BLaER1 treated with 17β-estradiol and CSF1 and Interleukin-3, amounts not matched to agents 10 nM and 100 nM (cell line): ENCODE data around the gene TNFRSF11A.

ENCODE experiments used
- H3K27ac ChIP-seq, 11 experiments: shearing (Covaris generic); formaldehyde crosslinking; 2 replicates each; pipeline ENCODE4 v1.8.1; 2022
- H3K27me3 ChIP-seq, 11 experiments: shearing (Covaris generic); formaldehyde crosslinking; 2 replicates each; pipeline ENCODE4 v1.8.1; 2022
- H3K36me3 ChIP-seq, 11 experiments: shearing (Covaris generic); formaldehyde crosslinking; 2 replicates each; pipeline ENCODE4 v1.8.1; 2022
- H3K4me1 ChIP-seq, 10 experiments: shearing (Covaris generic); formaldehyde crosslinking; 2 replicates each; pipeline ENCODE4 v1.8.1; 2022
- H3K4me2 ChIP-seq, 11 experiments: shearing (Covaris generic); formaldehyde crosslinking; 2 replicates each; pipeline ENCODE4 v1.8.1; 2022
- H3K4me3 ChIP-seq, 10 experiments: shearing (Covaris generic); formaldehyde crosslinking; 2 replicates each; pipeline ENCODE4 v1.8.1; 2022
- H3K9ac ChIP-seq, 11 experiments: shearing (Covaris generic); formaldehyde crosslinking; 2 replicates each; pipeline ENCODE4 v1.8.1; 2022
- H3K9me3 ChIP-seq, 11 experiments: shearing (Covaris generic); formaldehyde crosslinking; replicated peaks in 1 of 11; 2 replicates each; pipeline ENCODE4 v1.8.1; 2022
- H4K20me1 ChIP-seq, 11 experiments: shearing (Covaris generic); formaldehyde crosslinking; 2 replicates each; pipeline ENCODE4 v1.8.1; 2022
- Cebpa-rat ChIP-seq, 11 experiments: shearing (Covaris generic); IDR thresholded peaks; 2 replicates each; pipeline ENCODE4 v1.8.1; 2022

Gene TNFRSF11A

DNA sequence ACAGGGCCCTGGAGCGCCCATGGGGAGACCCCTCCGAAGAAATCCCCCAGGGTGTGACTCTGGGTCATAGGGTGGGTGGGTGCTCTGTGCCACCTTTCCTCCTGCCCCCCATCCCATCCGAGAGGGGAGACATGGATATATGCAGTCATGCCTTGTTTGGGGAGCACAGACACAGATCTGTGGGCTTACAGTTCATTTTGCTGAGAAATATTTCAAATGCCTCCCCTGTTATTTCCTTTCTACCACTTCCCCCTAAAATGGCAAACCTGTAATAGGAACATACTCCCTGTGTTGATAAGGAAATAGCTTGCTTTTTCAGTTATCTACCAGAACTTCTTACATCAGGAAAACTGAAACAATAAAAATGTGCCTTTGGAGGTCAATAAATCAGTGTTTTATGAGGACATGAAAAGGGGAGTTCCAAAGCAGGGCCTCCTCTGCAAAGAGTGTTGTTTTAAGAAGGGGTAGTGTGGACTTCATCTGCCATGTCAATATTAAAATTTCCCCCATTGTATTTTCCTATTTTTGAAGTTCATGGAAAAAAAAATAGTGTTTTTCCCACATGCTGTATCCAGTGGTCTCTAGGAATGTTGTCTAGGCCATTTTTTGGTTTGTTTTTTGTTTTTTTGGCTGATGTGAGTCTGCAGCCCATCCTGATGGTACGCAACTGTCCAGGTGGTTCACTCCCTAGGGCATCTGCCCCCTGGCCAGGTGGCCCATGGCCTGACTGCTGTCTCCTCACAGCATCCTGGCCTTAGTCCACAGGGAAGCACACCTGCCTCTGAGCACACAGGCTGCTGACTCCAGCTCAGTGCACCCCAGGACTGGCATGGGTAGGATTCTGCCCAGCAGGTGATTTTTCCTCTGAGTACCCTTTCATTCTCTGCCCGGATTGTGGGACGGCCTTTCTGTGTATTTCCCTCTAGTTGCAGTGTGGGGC is 3.7 kb downstream of the TNFRSF11A start:
- H3K4me1 ChIP-seq: peaks cover 31 to 96% (median 47%) of the 10 kb centered on the region in 10 experiments
- peak overlapping the region in 4 of 11 experiments; percentile 89 to 93 (median 90); a peak in 8 of 22 replicates for H3K4me2 ChIP-seq
- no peak overlapping the region for H3K27ac ChIP-seq
- TF ChIP-seq Cebpa-rat (IDR thresholded peaks at IDR 0.05): no peak
- peaks cover 41 to 61% (median 49%) of the 10 kb centered on the region in 11 experiments for H3K27me3 ChIP-seq
- H3K9ac ChIP-seq: no peak overlapping the region
- H3K4me3 ChIP-seq: no peak overlapping the region
- H3K36me3 ChIP-seq: no peaks in the 10 kb centered on the region
- H4K20me1 ChIP-seq: peaks cover 0 to 12% (median 0%) of the 10 kb centered on the region in 11 experiments; a peak in 5 of 22 replicates
- H3K9me3 ChIP-seq: peaks cover 0 to 14% (median 0%) of the 10 kb centered on the region in 11 experiments; a peak in 8 of 22 replicates

- Histone ChIP-seq H3K36me3 (no peaks in the 10 kb centered on the region), H4K20me1 (peaks cover 0 to 12% (median 0%) of the 10 kb centered on the region in 11 experiments; a peak in 3 of 22 replicates), H3K9me3 (peaks cover 0 to 11% (median 0%) of the 10 kb centered on the region in 11 experiments; a peak in 8 of 22 replicates), H3K27ac (no peak overlapping the region), H3K9ac (no peak overlapping the region), H3K4me2 (peak overlapping the region in 5 of 11 experiments; percentile 83 to 93 (median 89); a peak in 10 of 22 replicates), H3K4me3 (no peak overlapping the region), H3K27me3 (peaks cover 31 to 69% (median 38%) of the 10 kb centered on the region in 11 experiments), H3K4me1 (peaks cover 31 to 96% (median 42%) of the 10 kb centered on the region in 10 experiments)
- TF ChIP-seq Cebpa-rat (IDR thresholded peaks at IDR 0.05): no peak
Measured at GRCh38 chr18:62329691-62330454, 4.8 kb downstream of the TNFRSF11A start.

DNA sequence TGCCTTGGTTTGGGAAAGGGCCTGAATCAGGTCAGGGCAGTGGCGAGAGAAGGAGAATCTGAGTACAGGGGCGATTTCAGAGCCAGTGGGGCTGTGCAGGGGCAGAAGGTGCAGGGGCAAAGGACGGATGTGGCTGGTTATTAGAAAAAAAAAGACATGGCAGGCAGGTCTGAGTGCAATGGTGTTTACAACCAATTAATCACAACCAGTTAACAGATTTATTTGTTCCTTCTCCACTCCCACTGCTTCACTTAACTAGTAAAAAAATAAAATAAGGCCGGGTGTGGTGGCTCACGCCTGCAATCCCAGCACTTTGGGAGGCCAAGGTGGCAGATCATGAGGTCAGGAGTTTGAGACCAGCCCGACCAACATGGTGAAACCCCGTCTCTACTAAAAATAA is 5.5 kb downstream of the TNFRSF11A start:
- Histone ChIP-seq H3K4me3 (no peak overlapping the region), H3K27me3 (peaks cover 23 to 71% (median 31%) of the 10 kb centered on the region in 11 experiments), H3K4me2 (peak overlapping the region in 7 of 11 experiments; percentile 76 to 93 (median 89); a peak in 14 of 22 replicates), H3K9me3 (peaks cover 0 to 3% (median 0%) of the 10 kb centered on the region in 11 experiments; a peak in 3 of 22 replicates), H3K9ac (no peak overlapping the region), H4K20me1 (peaks cover 0 to 12% (median 0%) of the 10 kb centered on the region in 11 experiments; a peak in 3 of 22 replicates), H3K4me1 (peaks cover 33 to 97% (median 42%) of the 10 kb centered on the region in 10 experiments), H3K27ac (peak overlapping the region in 1 of 11 experiments; percentile 68; a peak in 1 of 22 replicates), H3K36me3 (no peaks in the 10 kb centered on the region)
- no peak for TF ChIP-seq Cebpa-rat (IDR thresholded peaks at IDR 0.05)

GRCh38 chr18:62331581-62332356 is 6.7 kb downstream of the TNFRSF11A start:
- H3K27ac ChIP-seq: peak overlapping the region in 5 of 11 experiments; percentile 22 to 68 (median 48); a peak in 9 of 22 replicates

DNA sequence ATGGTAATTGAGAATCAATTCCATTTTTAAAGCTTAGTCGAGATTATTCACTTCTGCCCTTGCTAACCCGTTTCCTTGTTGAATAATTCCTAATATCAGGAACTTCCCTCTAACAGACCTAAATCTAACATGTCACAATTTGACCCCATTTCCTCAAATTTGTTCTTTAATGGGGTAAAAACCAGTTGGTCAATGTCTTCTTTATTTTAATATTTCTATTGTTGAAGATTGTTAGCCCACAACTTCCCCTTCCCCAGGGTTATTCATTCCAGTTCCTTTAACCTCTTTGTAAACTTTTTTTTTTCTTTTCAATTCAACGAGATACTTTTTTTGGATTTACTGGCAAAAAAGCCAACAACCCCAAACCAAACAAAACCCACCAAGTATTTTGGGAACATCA is 7.3 kb downstream of the TNFRSF11A start:
- peaks cover 30 to 86% (median 39%) of the 10 kb centered on the region in 10 experiments for H3K4me1 ChIP-seq
- H3K36me3 ChIP-seq: no peaks in the 10 kb centered on the region
- peak overlapping the region; percentile 38 to 93 (median 82); a peak in 20 of 22 replicates for H3K4me2 ChIP-seq
- H4K20me1 ChIP-seq: peaks cover 0 to 12% (median 0%) of the 10 kb centered on the region in 11 experiments; a peak in 3 of 22 replicates
- TF ChIP-seq Cebpa-rat (IDR thresholded peaks at IDR 0.05): no peak
- H3K4me3 ChIP-seq: 0 out of 20 replicates have a peak overlapping the region, but pooled peaks of 1 of the 10 experiments have one; percentile 6
- peak overlapping the region in 5 of 11 experiments; percentile 18 to 68 (median 48); a peak in 8 of 22 replicates for H3K27ac ChIP-seq
- H3K9me3 ChIP-seq: no peaks in the 10 kb centered on the region
- H3K27me3 ChIP-seq: peaks cover 5 to 62% (median 13%) of the 10 kb centered on the region in 11 experiments
- peak overlapping the region in 1 of 11 experiments; percentile 59; a peak in 2 of 22 replicates for H3K9ac ChIP-seq

More at GRCh38 chr18:62331581-62332356, 6.7 kb downstream of the TNFRSF11A start:
- Histone ChIP-seq H4K20me1 (peaks cover 0 to 12% (median 0%) of the 10 kb centered on the region in 11 experiments; a peak in 3 of 22 replicates), H3K9ac (peak overlapping the region in 3 of 11 experiments; percentile 6 to 59 (median 47); a peak in 5 of 22 replicates), H3K4me2 (peak overlapping the region; percentile 38 to 93 (median 82)), H3K4me3 (peak overlapping the region in 2 of 10 experiments; percentile 21 to 25; a peak in 3 of 20 replicates), H3K36me3 (no peaks in the 10 kb centered on the region), H3K4me1 (peaks cover 30 to 88% (median 39%) of the 10 kb centered on the region in 10 experiments), H3K9me3 (no peaks in the 10 kb centered on the region), H3K27me3 (peaks cover 12 to 69% (median 19%) of the 10 kb centered on the region in 11 experiments)
- no peak for TF ChIP-seq Cebpa-rat (IDR thresholded peaks at IDR 0.05)

DNA sequence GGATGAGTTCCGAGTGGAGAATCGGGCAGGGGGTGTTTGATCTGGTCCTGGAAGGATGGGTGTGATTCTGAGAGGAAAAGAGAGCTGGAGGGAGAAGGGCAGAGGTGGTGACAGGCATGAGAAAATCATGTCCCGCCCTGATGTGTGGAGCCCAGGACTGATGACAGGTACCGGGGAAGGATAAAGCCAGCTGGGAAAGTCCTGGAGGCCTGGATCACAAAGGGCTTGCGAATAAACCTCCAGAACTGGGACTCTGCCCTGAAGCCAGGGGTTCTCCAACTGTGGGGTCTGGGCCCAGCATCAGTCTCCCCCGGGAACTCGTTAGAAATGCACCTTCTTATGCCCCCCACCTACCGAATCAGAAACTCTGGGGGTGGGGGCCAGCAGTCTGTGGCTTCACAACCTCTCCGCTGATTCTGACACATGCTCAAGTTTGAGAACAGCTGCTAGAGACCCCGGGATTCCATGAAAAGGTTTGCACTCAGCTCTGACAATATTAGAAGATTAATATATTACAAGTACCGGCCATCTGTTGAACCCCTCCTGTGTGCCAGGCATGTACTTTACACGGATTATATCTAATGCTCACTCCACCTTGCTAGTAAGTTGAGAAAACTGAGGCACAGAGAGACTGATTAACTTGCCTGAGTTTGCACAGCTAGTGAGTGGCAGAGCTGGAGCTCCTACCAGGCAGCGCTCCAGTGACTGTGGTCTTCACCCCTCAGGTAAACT is 8.0 kb downstream of the TNFRSF11A start:
- Histone ChIP-seq H3K27ac (peak overlapping the region in 4 of 11 experiments; percentile 18 to 68 (median 54); a peak in 6 of 22 replicates), H3K4me1 (peaks cover 30 to 82% (median 39%) of the 10 kb centered on the region in 10 experiments), H3K36me3 (no peaks in the 10 kb centered on the region), H3K27me3 (peaks cover 0 to 55% (median 6%) of the 10 kb centered on the region in 11 experiments; a peak in 19 of 22 replicates), H3K4me3 (0 out of 20 replicates have a peak overlapping the region, but pooled peaks of 1 of the 10 experiments have one; percentile 6), H3K4me2 (peak overlapping the region in 10 of 11 experiments; percentile 63 to 93 (median 82); a peak in 19 of 22 replicates), H4K20me1 (peaks cover 0 to 12% (median 0%) of the 10 kb centered on the region in 11 experiments; a peak in 3 of 22 replicates), H3K9me3 (no peaks in the 10 kb centered on the region), H3K9ac (peak overlapping the region in 1 of 11 experiments; percentile 59; a peak in 2 of 22 replicates)
- no peak for TF ChIP-seq Cebpa-rat (IDR thresholded peaks at IDR 0.05)

GRCh38 chr18:62334120-62334519 is 9.0 kb downstream of the TNFRSF11A start:
- no peak for TF ChIP-seq Cebpa-rat (IDR thresholded peaks at IDR 0.05)
- Histone ChIP-seq H3K36me3 (no peaks in the 10 kb centered on the region), H3K27ac (no peak overlapping the region), H3K4me3 (no peak overlapping the region), H3K27me3 (peaks cover 0 to 50% (median 0%) of the 10 kb centered on the region in 11 experiments; a peak in 7 of 22 replicates), H4K20me1 (peaks cover 0 to 14% (median 0%) of the 10 kb centered on the region in 11 experiments; a peak in 4 of 22 replicates), H3K4me1 (peaks cover 30 to 79% (median 39%) of the 10 kb centered on the region in 10 experiments), H3K4me2 (peak overlapping the region in 3 of 11 experiments; percentile 13 to 93 (median 92); a peak in 6 of 22 replicates), H3K9ac (no peak overlapping the region), H3K9me3 (no peaks in the 10 kb centered on the region)
